Osteocyte (in vitro differentiated cells): ENCODE data around the gene LCAT. TPM values are rescaled to one million over a fixed set of nuclear protein-coding genes. Genes with fewer than 3 reads are reported as not detected.

ENCODE experiments used
- DNase-seq: peaks from one replicate; pipeline ENCODE4 v3.0.0; 2021; ENCODE audit warnings: mixed read lengths; ENCODE audit not compliant: unreplicated experiment; ENCODE audit errors: extremely low spot score
- H3K27ac Mint-ChIP-seq: one replicate; pipeline ENCODE4 v1.8.0; 2021; ENCODE audit warnings: mild to moderate bottlenecking, mixed read lengths; ENCODE audit not compliant: unreplicated experiment
- H3K27me3 Mint-ChIP-seq: one replicate; pipeline ENCODE4 v1.8.0; 2021; ENCODE audit warnings: mixed read lengths; ENCODE audit not compliant: unreplicated experiment
- H3K36me3 Mint-ChIP-seq: one replicate; pipeline ENCODE4 v1.8.0; 2021; ENCODE audit warnings: mixed read lengths; ENCODE audit not compliant: unreplicated experiment
- H3K4me1 Mint-ChIP-seq: one replicate; pipeline ENCODE4 v1.8.0; 2021; ENCODE audit warnings: mixed read lengths; ENCODE audit not compliant: unreplicated experiment
- H3K4me3 Mint-ChIP-seq: one replicate; pipeline ENCODE4 v1.8.0; 2021; ENCODE audit warnings: mild to moderate bottlenecking, moderate library complexity, mixed read lengths; ENCODE audit not compliant: unreplicated experiment
- H3K9me3 Mint-ChIP-seq: one replicate; pipeline ENCODE4 v1.8.0; 2021; ENCODE audit warnings: mixed read lengths; ENCODE audit not compliant: unreplicated experiment
- CTCF ChIP-seq: fragments of 200-600 bp; sonication (generic); IDR thresholded peaks from 2 replicates; pipeline ENCODE4 v1.5.0; 2021; ENCODE audit warnings: antibody characterized with exemption, mild to moderate bottlenecking, moderate library complexity
- total RNA-seq: library from RNA; stranded (reverse); gene quantifications from 2 replicates; pipeline ENCODE4 v1.2.1, GENCODE V29; 2021

The LCAT gene
- total RNA-seq, 1 donor from 2014 or later: 36.9 TPM

DNA sequence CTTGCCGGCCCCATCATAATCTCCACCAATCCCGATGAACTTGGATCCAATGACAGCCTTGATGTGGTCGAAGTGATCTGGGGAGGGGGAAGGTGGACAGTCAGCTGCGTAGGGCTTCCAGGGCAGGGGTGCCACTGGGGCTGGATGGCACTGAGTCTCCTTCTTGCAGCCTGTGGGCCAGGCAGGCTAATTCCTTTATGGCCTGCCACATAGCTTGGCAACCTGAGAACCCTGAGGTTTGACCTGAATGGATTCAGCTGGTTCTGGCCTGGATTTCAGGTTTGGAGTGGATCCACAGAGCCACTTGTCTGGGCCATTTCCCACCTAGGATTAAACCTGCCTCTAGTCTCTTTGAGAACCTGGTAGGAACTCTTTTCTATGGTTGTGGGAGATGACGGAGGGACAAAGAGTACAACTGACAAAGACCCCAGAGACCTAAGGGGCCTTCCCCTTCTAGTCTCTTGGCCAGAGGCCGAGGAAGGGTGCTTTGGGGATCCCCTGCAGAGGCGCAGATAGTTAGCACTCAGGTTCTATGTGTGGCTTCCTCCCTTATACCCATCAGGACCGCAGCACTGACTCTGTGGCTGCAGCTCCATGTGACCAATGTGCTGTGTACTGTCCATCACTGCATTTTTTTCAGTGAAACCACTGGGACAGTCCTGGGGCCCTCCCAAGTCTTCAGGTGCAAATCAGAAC lies 45.5 kb upstream of the LCAT start:
- peaks cover 8% of the 10 kb centered on the region for H3K4me1 Mint-ChIP-seq
- no peak for DNase-seq
- no peak for TF ChIP-seq CTCF
- no peak overlapping the region for H3K4me3 Mint-ChIP-seq
- H3K36me3 Mint-ChIP-seq: no peaks in the 10 kb centered on the region
- H3K27me3 Mint-ChIP-seq: no peaks in the 10 kb centered on the region
- H3K9me3 Mint-ChIP-seq: no peaks in the 10 kb centered on the region
- no peak overlapping the region for H3K27ac Mint-ChIP-seq

GRCh38 chr16:67988675-67989074 lies 44.8 kb upstream of the LCAT start:
- H3K27ac Mint-ChIP-seq: no peak overlapping the region
- no peak for TF ChIP-seq CTCF
- no peak overlapping the region for H3K4me3 Mint-ChIP-seq
- H3K36me3 Mint-ChIP-seq: no peaks in the 10 kb centered on the region
- H3K4me1 Mint-ChIP-seq: peaks cover 6% of the 10 kb centered on the region
- no peaks in the 10 kb centered on the region for H3K9me3 Mint-ChIP-seq
- H3K27me3 Mint-ChIP-seq: peaks cover under 1% of the 10 kb centered on the region
- no peak for DNase-seq

DNA sequence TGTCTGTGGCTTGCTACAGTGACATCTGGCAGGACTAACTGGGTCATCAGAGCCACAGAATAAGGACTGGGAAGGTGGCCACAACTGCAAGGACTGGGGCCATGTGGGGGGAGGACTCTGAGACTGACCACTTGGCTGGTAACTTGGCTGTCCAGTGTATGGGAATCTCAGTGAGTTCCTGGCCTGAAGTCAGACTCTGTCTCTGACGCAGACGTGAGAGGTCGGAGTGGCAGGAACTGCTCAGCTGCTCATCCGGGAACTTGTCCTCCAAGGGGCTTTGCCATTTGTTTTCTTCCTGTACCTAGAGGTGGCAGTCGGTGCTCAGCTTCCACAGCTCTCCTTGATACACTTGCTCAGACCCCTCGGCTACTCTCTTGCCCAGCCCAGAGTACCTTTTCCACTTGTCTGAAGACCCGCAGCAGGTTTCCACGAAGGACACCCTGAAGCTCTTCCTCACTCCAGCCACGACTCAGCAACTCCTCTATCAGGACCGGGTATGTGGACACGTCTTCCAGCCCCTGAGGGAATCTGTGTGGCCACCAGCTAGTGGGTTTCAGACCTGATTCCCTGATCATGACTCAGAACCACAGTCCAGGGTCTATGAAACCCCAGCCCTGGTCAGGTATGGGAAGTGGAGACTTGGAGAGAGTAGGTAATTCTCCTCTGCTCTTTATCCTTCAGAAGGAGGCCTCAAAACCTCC lies 43.7 kb upstream of the LCAT start:
- Mint-ChIP-seq H3K9me3 (no peaks in the 10 kb centered on the region), H3K4me3 (no peak overlapping the region), H3K4me1 (peaks cover 2% of the 10 kb centered on the region), H3K27ac (no peak overlapping the region), H3K36me3 (no peaks in the 10 kb centered on the region), H3K27me3 (peaks cover 6% of the 10 kb centered on the region)
- no peak for TF ChIP-seq CTCF
- DNase-seq: no peak

DNA sequence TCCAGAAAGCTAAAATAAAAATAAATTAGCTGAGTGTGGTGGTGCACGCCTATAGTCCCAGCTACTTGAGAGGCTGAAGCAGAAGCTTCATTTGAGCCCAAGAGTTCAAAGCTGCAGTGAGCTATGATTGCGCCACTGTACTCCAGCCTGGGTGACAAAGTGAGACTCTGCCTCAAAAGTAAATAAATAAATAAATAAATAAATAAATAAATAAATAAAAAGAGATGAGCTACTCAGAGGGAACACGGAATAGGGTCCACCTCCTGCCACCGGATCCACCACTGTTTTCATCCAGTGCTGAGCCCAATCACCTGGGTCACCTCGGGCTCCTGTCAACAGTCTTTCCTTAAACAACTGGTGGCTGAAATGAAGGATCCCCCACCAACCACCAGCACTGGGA lies 43.0 kb upstream of the LCAT start:
- Mint-ChIP-seq H3K27ac (no peak overlapping the region), H3K4me1 (peaks cover 2% of the 10 kb centered on the region), H3K36me3 (no peaks in the 10 kb centered on the region), H3K9me3 (no peaks in the 10 kb centered on the region), H3K27me3 (peaks cover 6% of the 10 kb centered on the region), H3K4me3 (no peak overlapping the region)
- no peak for TF ChIP-seq CTCF
- no peak for DNase-seq

DNA sequence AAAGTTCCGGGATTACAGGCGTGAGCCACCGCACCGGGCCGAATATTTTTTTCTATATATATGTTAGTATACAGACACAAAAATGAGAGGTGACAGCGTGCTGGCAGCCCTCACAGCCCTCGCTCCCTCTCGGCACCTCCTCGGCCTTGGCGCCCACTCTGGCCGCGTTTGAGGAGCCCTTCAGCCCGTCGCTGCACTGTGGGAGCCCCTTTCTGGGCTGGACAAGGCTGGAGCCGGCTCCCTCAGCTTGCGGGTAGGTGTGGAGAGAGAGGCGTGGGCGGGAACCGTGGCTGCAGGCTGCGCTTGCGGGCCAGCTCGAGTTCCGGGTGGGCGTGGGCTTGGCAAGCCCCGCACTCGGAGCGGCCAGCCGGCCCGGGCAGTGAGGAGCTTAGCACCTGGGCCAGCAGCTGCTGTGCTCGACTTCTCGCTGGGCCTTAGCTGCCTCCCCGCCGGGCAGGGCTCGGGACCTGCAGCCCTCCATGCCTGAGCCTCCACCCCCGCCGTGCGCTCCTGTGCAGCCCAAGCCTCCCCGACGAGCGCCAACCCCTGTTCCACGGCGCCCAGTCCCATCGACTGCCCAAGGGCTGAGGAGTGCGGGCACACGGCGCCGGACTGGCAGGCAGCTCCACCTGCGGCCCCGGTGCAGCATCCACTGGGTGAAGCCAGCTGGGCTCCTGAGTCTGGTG lies 38.2 kb upstream of the LCAT start:
- Mint-ChIP-seq H3K4me1 (peaks cover 2% of the 10 kb centered on the region), H3K27me3 (peaks cover 11% of the 10 kb centered on the region), H3K36me3 (no peaks in the 10 kb centered on the region), H3K4me3 (no peak overlapping the region), H3K27ac (no peak overlapping the region), H3K9me3 (no peaks in the 10 kb centered on the region)
- no peak for DNase-seq
- TF ChIP-seq CTCF: no peak
